Thyroid gland (tissue), 4 donors: ENCODE results near the gene ABCA12. TPM values are rescaled to one million over a fixed set of nuclear protein-coding genes. Genes with fewer than 3 reads are reported as not detected.

Experiments
- DNase-seq, 2 donors: peaks; one replicate each; pipeline ENCODE4 v3.0.0-alpha.2; 2019
- H3K27ac ChIP-seq, 3 donors: fragments of 200-600 bp; sonication (generic); 1 replicate in 2 of 3; 2 replicates in 1 of 3; pipeline ENCODE4 v1.5.1; 2016 to 2019; ENCODE audit warnings: mild to moderate bottlenecking in 1 of 3, moderate library complexity in 1 of 3
- H3K27me3 ChIP-seq: fragments of 200-600 bp; sonication (generic); one replicate; pipeline ENCODE4 v1.5.1; 2019
- H3K36me3 ChIP-seq, 2 donors: fragments of 200-600 bp; sonication (generic); one replicate each; pipeline ENCODE4 v1.5.1; 2016 to 2019
- H3K4me1 ChIP-seq, 2 donors: fragments of 200-600 bp; sonication (generic); one replicate each; pipeline ENCODE4 v1.5.1; 2017 to 2019
- H3K4me3 ChIP-seq, 3 donors: fragments of 200-600 bp; sonication (generic); replicated peaks in 1 of 3; 1 replicate in 2 of 3; 2 replicates in 1 of 3; pipeline ENCODE4 v1.5.1; 2016; ENCODE audit warnings: mild to moderate bottlenecking in 1 of 3
- H3K9me3 ChIP-seq: fragments of 200-600 bp; sonication (generic); one replicate; pipeline ENCODE4 v1.5.1; 2017
- POLR2A ChIP-seq, 2 donors: fragments of 450-650 bp; IDR thresholded peaks; one replicate each; pipeline ENCODE4 v1.6.1; 2017; ENCODE audit warnings: antibody characterized with exemption in 2 of 2, mild to moderate bottlenecking in 2 of 2, moderate library complexity in 1 of 2
- WGBS, 2 donors: methylation state at CpG; one replicate each; pipeline ENCODE4 v1.1.5; 2017; 5-methylcytosine and 5-hydroxymethylcytosine counted together
- intact Hi-C: fragments of 100-400 bp; cut with DNase I; formaldehyde crosslinking; loops from one replicate; pipeline ENCODE4 v1.15.1; 2023
- total RNA-seq, 4 donors: library from RNA; depleted of rRNA; stranded (reverse); fragments of >200 nt; gene quantifications; one replicate each; pipeline ENCODE4 v1.2.3, GENCODE V29; 2016
- TF ChIP-seq, protein P1 (sequence below), 6 experiments: fragments of 200-600 bp in 3 of 6; fragments of 450-650 bp in 3 of 6; sonication (generic) in 3 of 6; IDR thresholded peaks; one replicate each; pipeline ENCODE4 v1.5.1; 2016 to 2019; ENCODE audit warnings: antibody characterized with exemption in 6 of 6, mild to moderate bottlenecking in 2 of 6, inconsistent platforms in 1 of 6, moderate library complexity in 1 of 6

Gene ABCA12
- total RNA-seq, 4 donors from 2014 or later, result not detected

GRCh38 chr2:215143458-215143857 is 5.0 kb upstream of the ABCA12 start:
- intact Hi-C loops, result no loop called here
- no peak for DNase-seq
- Histone ChIP-seq H3K27ac (no peak overlapping the region), H3K36me3 (no peaks in the 10 kb centered on the region), H3K4me3 (no peak overlapping the region), H3K4me1 (no peaks in the 10 kb centered on the region), H3K27me3 (no peaks in the 10 kb centered on the region), H3K9me3 (no peaks in the 10 kb centered on the region)
- TF ChIP-seq POLR2A (IDR thresholded peaks at IDR 0.05), result no peak

DNA sequence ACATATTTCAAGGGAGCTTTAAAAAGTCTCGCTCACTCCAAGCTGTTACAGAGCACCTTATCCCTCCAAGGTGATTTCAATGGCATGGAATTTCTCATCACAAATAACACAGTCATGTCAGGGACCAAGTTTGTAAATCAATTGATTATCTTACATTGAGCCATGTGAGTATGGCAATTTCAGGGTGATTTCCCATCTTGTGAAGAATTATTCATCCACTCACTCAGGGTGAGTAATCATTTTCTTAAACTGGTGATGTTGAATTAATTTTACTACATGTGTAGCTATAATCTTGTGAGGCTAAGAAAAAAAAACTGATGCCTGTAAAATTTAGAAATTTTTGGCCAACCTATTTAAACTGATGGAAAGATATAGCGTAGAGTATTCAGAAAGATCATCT is 3.3 kb upstream of the ABCA12 start:
- H3K4me1 ChIP-seq, result no peaks in the 10 kb centered on the region
- H3K9me3 ChIP-seq, result no peaks in the 10 kb centered on the region
- no peak overlapping the region for H3K4me3 ChIP-seq
- TF ChIP-seq POLR2A (IDR thresholded peaks at IDR 0.05), result no peak
- TF ChIP-seq, protein P1, sequence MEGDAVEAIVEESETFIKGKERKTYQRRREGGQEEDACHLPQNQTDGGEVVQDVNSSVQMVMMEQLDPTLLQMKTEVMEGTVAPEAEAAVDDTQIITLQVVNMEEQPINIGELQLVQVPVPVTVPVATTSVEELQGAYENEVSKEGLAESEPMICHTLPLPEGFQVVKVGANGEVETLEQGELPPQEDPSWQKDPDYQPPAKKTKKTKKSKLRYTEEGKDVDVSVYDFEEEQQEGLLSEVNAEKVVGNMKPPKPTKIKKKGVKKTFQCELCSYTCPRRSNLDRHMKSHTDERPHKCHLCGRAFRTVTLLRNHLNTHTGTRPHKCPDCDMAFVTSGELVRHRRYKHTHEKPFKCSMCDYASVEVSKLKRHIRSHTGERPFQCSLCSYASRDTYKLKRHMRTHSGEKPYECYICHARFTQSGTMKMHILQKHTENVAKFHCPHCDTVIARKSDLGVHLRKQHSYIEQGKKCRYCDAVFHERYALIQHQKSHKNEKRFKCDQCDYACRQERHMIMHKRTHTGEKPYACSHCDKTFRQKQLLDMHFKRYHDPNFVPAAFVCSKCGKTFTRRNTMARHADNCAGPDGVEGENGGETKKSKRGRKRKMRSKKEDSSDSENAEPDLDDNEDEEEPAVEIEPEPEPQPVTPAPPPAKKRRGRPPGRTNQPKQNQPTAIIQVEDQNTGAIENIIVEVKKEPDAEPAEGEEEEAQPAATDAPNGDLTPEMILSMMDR (IDR thresholded peaks at IDR 0.05), result no peak
- H3K27ac ChIP-seq, result no peak overlapping the region
- H3K27me3 ChIP-seq, result no peaks in the 10 kb centered on the region
- no peaks in the 10 kb centered on the region for H3K36me3 ChIP-seq
- intact Hi-C loops, result no loop called here
- 95 to 97% methylated on average over 2 of the region's 2 CpGs for WGBS, 2 donors
- no peak for DNase-seq

DNA sequence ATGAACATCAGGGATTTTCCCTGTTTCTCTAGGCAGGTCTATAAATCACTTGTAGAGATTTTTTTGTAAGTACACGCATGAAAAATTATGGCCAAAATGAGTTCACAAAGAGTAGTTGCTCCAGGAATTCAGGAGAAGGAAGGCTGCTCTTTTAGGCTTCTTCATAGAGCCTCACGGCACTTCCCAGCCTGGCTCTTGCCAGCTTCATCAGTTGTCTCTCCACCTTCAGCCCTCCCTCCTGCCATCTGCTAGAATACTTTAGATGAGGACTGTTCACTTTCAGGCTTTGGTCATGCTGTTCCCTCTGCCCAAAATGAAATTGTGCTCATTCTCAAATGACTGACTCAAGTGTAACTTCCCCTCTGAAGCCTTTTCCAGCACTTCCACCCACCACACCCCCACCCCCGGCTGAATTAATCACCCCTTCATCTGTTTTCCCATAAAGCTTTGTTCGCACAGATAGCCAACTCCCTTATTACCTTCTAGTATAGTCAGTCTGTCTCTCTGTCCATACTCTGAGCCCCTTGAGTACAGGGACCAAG is 1.8 kb upstream of the ABCA12 start:
- Histone ChIP-seq H3K27me3 (no peaks in the 10 kb centered on the region), H3K9me3 (no peaks in the 10 kb centered on the region), H3K27ac (no peak overlapping the region), H3K36me3 (no peaks in the 10 kb centered on the region), H3K4me1 (no peaks in the 10 kb centered on the region), H3K4me3 (no peak overlapping the region)
- WGBS, 2 donors, result 72 to 78% methylated on average over 4 of the region's 4 CpGs
- intact Hi-C loops, result no loop called here
- DNase-seq, result no peak
- no peak for TF ChIP-seq POLR2A (IDR thresholded peaks at IDR 0.05)
- TF ChIP-seq, protein P1 (IDR thresholded peaks at IDR 0.05), result no peak

DNA sequence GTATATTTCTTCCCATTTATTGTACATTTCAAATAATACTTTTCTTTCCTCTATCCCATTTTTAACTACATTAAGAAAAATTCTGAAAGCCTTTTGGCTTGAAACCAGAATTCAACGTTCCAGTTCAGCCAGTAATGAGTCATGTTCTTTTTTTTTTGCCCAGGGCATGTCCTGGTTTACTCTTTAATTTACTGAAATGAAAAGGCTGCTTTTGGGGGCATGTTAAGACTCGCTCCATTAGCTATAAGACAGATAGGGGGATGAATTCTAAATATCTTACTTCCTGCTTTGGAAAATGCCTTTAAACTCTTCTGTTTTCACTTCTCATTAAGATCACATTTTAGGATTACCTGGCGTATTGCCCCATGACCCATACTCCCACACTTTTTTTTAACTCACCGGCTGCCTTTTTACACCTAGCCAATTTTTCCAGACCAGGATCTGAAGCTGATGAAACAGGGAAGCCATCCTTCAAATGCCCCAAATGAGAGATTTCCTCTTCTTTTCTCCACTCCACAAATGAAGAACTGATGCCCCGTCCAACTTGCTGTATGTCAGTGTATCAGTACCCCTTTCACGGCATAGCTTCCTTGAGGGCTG is 585 bp downstream of the ABCA12 start:
- H3K27me3 ChIP-seq, result no peaks in the 10 kb centered on the region
- no peak for TF ChIP-seq POLR2A (IDR thresholded peaks at IDR 0.05)
- TF ChIP-seq, protein P1 (IDR thresholded peaks at IDR 0.05), result no peak
- no peaks in the 10 kb centered on the region for H3K4me1 ChIP-seq
- H3K4me3 ChIP-seq, result no peak overlapping the region
- no peak overlapping the region for H3K27ac ChIP-seq
- intact Hi-C loops, result no loop called here
- no peaks in the 10 kb centered on the region for H3K36me3 ChIP-seq
- 66 to 70% methylated on average over 6 of the region's 6 CpGs for WGBS, 2 donors
- DNase-seq, result no peak
- no peaks in the 10 kb centered on the region for H3K9me3 ChIP-seq

- Histone ChIP-seq H3K27me3 (no peaks in the 10 kb centered on the region), H3K27ac (no peak overlapping the region), H3K9me3 (no peaks in the 10 kb centered on the region), H3K4me1 (no peaks in the 10 kb centered on the region), H3K4me3 (no peak overlapping the region), H3K36me3 (no peaks in the 10 kb centered on the region)
- no peak for TF ChIP-seq POLR2A (IDR thresholded peaks at IDR 0.05)
- TF ChIP-seq, protein P1 (IDR thresholded peaks at IDR 0.05), result no peak
- intact Hi-C loops, result no loop called here
- DNase-seq, result no peak
- 75 to 81% methylated on average over 3 of the region's 3 CpGs for WGBS, 2 donors
These were observed 1.1 kb downstream of the ABCA12 start for GRCh38 chr2:215137329-215137686.
